HG03064 (cell line): ENCODE results near the gene IFITM1.
"Not testable (repeated sequence)": the region's sequence is repeated elsewhere in the genome, so short reads cannot be mapped to it uniquely, and the experiment has no call there.

Experiments
- ATAC-seq: cut with Tn5 transposase; IDR thresholded peaks from one replicate; pipeline ENCODE4 v1.9.1; 2021; ENCODE audit warnings: low read depth; ENCODE audit not compliant: unreplicated experiment

Gene IFITM1

GRCh38 chr11:307766-308708 lies 5.8 kb upstream of the IFITM1 start, which contains the start of gene IFITM2:
Gene IFITM2, plus strand, starts transcription at chr11:307816. Its CDS starts 377 bp downstream, at chr11:308193.
- ATAC-seq: not testable (repeated sequence)

DNA sequence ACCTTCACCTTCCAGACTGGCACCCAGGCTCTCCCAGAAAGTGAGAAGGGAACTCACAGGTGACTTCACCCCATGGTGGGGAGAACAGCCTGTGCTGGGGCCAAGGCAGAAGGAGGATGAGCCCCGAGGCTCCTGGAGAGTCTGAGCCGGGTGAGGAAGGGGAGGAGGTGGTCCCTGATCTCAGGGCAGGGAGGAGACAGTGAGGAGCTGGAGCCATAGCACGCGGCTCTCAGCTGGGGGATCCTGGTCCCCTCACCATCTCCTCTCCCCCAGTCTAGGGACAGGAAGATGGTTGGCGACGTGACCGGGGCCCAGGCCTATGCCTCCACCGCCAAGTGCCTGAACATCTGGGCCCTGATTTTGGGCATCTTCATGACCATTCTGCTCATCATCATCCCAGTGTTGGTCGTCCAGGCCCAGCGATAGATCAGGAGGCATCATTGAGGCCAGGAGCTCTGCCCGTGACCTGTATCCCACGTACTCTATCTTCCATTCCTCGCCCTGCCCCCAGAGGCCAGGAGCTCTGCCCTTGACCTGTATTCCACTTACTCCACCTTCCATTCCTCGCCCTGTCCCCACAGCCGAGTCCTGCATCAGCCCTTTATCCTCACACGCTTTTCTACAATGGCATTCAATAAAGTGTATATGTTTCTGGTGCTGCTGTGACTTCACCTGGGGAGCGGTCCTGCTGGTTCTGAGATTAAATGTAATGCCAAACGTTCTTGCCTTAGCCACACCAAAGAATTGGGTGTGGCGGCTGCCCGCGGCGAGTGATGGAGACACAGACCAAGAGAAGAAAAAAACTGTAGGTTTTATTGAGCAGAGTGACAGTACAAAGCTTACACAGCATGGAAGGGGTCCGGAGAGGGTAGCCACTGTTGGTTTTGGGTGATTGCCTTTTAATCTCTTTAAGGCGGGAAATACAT lies 4.8 kb upstream of the IFITM1 start:
- not testable (repeated sequence) for ATAC-seq

GRCh38 chr11:309979-310572 lies 3.8 kb upstream of the IFITM1 start:
- not testable (repeated sequence) for ATAC-seq

GRCh38 chr11:311013-311748 lies 2.7 kb upstream of the IFITM1 start:
- not testable (repeated sequence) for ATAC-seq

- ATAC-seq: no peak
Observed at GRCh38 chr11:312092-312816, 1.6 kb upstream of the IFITM1 start.

- ATAC-seq: no peak
Observed at GRCh38 chr11:313304-313786, 495 bp upstream of the IFITM1 start.

DNA sequence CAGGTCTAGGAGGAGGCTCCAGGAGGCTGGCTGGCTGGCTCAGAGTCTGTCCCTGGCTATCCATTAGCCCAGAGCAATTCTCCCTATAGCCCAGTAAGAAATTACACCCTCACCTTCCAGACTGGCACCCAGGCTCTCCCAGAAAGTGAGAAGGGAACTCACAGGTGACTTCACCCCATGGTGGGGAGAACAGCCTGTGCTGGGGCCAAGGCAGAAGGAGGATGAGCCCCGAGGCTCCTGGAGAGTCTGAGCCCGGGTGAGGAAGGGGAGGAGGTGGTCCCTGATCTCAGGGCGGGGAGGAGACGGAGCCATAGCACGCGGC lies 675 bp downstream of the IFITM1 start:
- ATAC-seq: not testable (repeated sequence)

GRCh38 chr11:315051-315481 lies 1.2 kb downstream of the IFITM1 start:
- ATAC-seq: no peak

DNA sequence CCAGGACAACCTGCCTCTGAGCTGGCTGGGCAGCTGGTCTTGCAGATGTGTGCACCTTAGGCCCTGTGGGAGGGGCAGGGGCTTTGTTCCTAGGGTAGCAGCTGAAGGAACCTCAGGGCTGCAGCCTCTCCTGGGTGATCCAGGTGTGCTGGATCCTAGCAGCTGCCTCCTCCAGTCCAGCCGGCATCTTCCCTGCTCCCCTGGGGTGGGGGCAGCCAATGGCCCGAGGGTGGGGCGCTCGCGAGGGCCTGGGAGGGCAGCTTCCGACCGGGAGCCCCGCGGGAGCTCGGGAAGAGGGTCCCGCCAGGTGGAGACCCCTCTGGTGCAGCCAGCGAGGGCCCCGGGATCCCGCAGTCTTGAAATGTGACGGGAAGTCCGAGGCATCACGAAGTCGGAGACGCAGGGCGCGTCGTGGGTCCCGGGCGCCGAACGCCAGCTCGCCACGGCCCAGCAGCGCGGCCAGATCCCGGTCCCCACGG lies 1.7 kb downstream of the IFITM1 start:
- no peak for ATAC-seq

GRCh38 chr11:316031-316701 lies 2.3 kb downstream of the IFITM1 start:
- ATAC-seq: no peak

DNA sequence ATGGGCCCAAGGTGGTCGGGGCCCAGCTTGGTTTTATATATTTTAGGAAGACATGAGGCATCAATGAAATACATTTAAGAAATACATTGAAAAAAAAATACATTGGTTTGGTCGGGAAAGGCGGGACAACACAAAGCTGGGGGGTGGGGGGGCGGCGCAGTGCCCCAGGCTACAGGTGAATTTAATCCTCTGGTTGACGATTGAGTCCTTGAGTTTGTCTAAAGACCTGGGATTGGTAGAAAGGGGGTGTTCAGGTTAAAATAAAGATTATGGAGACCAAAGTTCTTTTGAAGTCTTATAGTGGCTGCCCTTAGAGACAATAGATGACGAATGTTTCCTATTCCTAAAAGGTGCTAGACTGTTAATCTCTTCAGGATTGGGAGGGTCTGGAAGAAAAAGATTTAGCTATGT lies 3.1 kb downstream of the IFITM1 start:
- no peak for ATAC-seq

GRCh38 chr11:317668-318404 lies 4.0 kb downstream of the IFITM1 start:
- ATAC-seq: not testable (repeated sequence)

- not testable (repeated sequence) for ATAC-seq
Observed at GRCh38 chr11:318405-319120, 4.7 kb downstream of the IFITM1 start.

DNA sequence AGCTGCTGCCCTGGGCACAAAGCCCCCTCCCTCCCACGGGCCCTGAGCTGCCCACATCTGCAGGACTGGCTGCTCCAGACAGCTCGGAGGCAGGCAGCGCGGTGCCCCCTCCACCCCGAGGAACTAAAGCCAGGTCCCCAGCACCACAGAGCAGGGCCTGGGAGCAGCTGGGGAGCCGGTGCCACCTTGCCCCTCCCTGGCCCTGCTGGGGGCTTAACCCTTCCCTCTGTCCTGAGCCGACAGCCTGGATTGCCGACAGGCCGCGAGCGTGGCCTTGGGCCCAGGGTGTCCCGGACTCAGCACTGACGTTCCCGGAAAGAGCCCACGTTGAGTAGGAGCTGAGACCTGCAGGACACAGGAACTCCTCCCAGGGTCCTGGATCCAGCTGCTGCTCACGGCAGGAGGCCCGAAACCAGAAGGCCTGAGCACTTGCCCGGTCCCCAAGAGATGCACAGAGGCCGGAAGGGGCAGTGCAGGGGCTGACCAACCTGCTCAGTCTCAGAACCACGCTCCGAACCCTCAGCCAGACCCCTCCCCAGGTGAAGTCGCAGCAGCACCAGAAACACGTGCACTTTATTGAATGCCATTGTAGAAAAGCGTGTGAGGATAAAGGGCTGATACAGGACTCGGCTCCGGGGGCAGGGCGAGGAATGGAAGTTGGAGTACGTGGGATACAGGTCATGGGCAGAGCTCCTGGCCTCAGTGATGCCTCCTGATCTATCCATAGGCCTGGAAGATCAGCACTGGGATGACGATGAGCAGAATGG lies 5.5 kb downstream of the IFITM1 start:
- ATAC-seq: not testable (repeated sequence)

GRCh38 chr11:319888-320273 lies 6.0 kb downstream of the IFITM1 start:
- ATAC-seq: not testable (repeated sequence)

GRCh38 chr11:324156-324555 lies 10.3 kb downstream of the IFITM1 start:
- ATAC-seq: no peak
